GM18870 (cell line): ENCODE data around the gene GALNT11.
"Not testable (repeated sequence)": the region's sequence is repeated elsewhere in the genome, so short reads cannot be mapped to it uniquely, and the experiment has no call there.

Experiments used
- ATAC-seq: cut with Tn5 transposase; IDR thresholded peaks from one replicate; pipeline ENCODE4 v1.9.1; 2021; ENCODE audit warnings: moderate library complexity; ENCODE audit not compliant: unreplicated experiment

GALNT11 gene

DNA sequence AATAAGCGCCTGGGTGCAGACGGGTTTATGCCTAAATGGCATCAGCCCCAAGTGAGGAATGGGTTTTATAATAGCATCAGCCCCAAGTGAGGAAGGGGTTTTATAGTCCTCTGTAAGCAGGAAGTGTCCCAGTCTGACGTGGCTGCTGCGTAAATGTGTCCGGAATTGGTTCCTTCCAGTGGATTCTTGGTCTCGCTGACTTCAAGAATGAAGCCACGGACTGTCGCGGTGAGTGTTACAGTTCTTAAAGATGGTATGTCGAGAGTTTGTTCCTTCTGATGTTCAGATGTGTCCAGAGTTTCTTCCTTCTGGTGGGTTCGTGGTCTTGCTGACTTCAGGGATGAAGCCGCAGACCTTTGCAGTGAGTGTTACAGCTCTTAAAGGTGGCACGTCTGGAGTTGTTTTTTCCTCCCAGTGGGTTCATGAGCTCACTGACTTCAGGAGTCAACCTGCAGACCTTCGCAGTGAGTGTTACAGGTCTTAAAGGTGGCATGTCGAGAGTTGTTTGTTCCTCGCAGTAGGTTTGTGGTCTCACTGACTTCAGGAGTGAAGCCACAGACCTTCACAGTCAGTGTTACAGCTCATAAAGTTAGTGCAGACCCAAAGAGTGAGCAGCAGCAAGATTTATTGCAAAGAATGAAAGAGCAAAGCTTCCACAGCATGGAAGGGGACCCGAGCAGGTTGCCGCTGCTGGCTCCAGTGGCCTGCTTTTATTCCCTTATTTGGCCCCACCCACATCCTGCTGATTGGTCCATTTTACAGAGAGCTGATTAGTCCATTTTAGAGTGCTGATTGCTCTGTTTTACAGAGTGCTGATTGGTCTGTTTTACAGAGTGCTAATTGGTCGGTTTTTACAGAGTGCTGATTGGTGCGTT is 2.3 kb downstream of the GALNT11 start:
- not testable (repeated sequence) for ATAC-seq

DNA sequence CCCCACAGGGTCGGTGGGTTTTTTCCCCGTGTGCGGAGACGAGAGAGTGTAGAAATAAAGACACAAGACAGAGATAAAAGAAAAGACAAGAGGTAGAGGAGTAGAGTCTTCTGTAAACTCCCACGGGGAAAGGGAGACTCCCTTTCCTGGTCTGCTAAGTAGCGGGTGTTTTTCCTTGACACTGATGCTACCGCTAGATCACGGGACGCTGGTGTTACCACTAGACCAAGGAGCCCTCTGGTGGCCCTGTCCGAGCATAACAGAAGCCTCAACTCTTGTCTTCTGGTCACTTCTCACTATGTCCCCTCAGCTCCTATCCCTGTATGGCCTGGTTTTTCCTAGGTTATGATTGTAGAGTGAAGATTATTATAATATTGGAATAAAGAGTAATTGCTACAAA is 4.6 kb downstream of the GALNT11 start:
- not testable (repeated sequence) for ATAC-seq

DNA sequence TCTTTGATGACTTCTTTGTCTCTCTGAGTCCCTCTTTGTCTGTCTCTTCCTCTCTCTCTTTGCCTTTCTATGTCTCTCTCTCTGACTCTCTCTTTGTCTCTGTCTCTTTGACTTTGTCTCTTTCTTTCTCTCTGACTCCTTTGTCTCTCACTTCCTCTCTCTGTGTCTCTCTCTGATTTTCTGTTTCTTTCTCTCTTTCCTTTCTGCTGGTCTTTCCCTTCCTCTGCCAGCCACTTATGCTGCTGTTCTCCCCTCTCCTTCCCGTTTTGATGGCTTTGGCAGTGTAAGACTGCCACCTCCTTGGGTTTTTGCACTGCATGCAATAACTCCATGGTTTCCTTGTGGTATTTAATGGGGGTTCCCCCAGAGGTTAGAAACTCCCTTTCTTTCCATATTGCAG is 5.2 kb downstream of the GALNT11 start:
- not testable (repeated sequence) for ATAC-seq

- ATAC-seq: no peak
Measured at GRCh38 chr7:152035817-152036216, 10.3 kb downstream of the GALNT11 start.

DNA sequence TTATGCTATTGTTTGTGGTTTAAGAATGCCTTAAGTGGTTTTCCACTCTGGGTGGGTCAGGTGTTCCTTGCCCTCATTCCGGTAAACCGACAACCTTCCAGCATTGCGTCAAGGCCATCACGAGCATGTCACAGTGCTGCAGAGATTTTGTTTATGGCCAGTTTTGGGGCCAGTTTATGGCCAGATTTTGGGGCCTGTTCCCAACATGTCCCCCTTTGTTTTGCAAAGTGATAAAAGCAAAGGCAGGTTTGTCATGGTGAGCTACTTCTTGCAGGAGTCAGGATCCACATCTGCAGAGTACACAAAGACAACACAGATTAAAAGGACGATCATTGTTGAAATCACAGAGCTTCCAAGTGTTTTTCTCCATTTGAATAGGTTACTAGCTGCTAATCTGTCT is 12.9 kb downstream of the GALNT11 start:
- ATAC-seq: not testable (repeated sequence)

- not testable (repeated sequence) for ATAC-seq
Measured at GRCh38 chr7:152043086-152043485, 17.6 kb downstream of the GALNT11 start.

- ATAC-seq: not testable (repeated sequence)
Measured at GRCh38 chr7:152044909-152045308, 19.4 kb downstream of the GALNT11 start.

- ATAC-seq: no peak
Measured at GRCh38 chr7:152046531-152046930, 21.1 kb downstream of the GALNT11 start.

- no peak for ATAC-seq
Measured at GRCh38 chr7:152048051-152048450, 22.6 kb downstream of the GALNT11 start.

DNA sequence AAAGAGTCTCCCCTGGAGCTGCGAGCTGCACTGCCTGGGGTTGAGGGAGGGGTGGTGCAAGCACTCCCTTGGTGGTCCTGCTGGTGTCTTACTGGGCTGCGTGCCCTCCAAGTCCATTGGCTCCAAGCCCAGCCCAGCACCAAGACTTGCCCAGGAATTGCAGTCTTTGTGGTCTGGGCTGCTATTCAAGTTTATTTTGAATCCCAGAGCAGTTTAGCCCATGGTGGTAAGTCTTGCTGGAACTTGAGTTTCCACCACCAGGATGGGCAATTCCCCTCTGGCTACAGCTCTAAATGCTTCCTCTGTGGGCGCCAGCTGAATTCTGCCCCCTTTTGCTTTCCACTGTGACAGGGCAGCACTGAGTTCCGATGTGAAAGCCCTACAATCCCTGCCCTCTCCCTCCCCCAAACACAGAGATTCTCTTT is 25.1 kb downstream of the GALNT11 start:
- no peak for ATAC-seq

GRCh38 chr7:152051968-152052367 is 26.5 kb downstream of the GALNT11 start:
- ATAC-seq: no peak

GRCh38 chr7:152052771-152053170 is 27.3 kb downstream of the GALNT11 start:
- ATAC-seq: no peak

DNA sequence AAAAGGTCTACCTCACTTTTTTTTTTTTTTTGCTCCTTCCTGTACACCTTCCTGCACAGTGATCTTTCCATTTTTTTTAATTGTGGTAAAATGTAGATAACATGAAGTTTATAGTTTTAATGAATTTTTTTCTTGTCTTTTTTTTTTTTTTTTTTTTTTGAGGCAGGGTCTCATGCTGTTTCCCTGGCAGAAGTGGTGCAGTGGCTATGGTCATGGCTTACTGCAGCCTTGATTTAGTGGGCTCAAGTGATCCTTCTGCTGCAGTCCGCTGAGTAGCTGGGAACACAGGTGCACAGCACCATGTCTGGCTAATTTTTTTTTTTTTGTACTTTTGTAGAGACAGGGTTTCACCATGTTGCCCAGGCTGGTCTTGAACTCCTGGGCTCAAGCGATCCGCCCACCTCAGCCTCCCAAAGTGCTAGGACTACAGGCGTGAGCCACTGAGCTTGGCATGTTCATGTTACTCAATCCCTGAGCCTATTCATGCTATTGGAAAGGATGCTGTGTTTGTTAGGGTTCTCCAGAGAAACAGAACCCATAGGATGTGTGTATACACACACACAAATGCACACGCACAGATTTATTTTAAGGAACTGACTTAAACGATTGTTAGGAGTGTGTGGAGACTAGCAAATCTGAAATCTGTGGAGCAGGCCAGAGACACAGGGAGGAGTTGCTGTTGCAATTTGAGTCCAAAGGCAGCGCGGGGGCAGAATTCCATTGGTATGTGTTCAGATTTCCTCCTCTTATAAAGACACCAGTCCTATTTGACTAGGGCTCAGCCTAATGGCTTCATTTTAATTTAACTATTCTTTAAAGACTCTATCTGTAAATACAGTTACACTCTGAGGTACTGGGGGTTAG is 29.1 kb downstream of the GALNT11 start:
- no peak for ATAC-seq

GRCh38 chr7:152056621-152057274 is 31.3 kb downstream of the GALNT11 start:
- no peak for ATAC-seq

DNA sequence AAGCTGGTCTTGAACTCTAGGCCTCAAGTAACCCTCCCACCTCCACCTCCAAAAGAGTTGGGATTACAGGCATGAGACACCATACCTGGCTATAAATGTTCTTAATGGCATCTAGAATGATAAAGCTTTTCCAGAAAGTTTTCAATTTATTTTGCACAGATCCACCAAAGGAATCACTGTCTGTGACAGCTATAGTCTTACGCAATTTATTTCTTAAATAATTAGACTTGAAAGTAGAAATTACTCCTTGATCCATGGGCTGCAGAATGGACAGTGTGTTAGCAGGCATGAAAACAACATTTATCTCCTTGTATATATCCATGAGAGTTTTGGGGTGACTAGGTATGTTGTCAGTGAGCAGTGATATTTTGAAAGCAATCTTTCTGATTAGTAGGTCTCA is 33.8 kb downstream of the GALNT11 start:
- ATAC-seq: no peak

- not testable (repeated sequence) for ATAC-seq
Measured at GRCh38 chr7:152061086-152061485, 35.6 kb downstream of the GALNT11 start.

DNA sequence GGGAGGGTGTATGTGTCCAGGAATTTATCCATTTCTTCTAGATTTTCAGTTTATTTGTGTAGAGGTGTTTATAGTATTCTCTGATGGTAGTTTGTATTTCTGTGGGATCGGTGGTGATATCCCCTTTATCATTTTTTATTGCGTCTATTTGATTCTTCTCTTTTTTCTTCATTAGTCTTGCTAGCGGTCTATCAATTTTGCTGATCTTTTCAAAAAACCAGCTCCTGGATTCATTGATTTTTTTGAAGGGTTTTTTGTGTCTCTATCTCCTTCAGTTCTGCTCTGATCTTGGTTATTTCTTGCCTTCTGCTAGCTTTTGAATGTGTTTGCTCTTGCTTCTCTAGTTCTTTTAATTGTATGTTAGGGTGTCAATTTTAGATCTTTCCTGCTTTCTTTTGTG is 37.7 kb downstream of the GALNT11 start:
- not testable (repeated sequence) for ATAC-seq

DNA sequence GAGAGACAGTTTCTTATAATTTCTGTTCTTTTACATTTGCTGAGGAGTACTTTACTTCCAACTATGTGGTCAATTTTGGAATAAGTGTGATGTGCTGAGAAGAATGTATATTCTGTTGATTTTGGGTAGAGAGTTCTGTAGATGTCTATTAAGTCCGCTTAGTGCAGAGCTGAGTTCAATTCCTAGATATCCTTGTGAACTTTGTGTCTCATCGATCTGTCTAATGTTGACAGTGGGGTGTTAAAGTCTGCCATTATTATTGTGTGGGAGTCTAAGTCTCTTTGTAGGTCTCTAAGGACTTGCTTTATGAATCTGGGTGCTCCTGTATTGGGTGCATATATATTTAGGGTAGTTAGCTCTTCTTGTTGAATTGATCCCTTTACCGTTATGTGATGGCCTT is 38.3 kb downstream of the GALNT11 start:
- not testable (repeated sequence) for ATAC-seq

- ATAC-seq: not testable (repeated sequence)
Measured at GRCh38 chr7:152065800-152066344, 40.4 kb downstream of the GALNT11 start.

GRCh38 chr7:152072421-152072820 is 46.9 kb downstream of the GALNT11 start:
- ATAC-seq: no peak

- ATAC-seq: no peak
Measured at GRCh38 chr7:152073352-152073751, 47.9 kb downstream of the GALNT11 start.
